ENCODE results near the gene DCHS2. TPM values are rescaled to one million over a fixed set of nuclear protein-coding genes. Genes with fewer than 3 reads are reported as not detected.

DCHS2 gene
- total and polyA plus RNA-seq, 2 of the 8 experiments (the other 6 are each of a cell fraction or from before 2014, with no cell fraction given), result 0.54 to 2.6 TPM

GRCh38 chr4:154478128-154478527 lies 13.5 kb downstream of the DCHS2 start:
- no peak overlapping the region for H2BK5ac ChIP-seq (ENCODE audit: low read depth, low read length)
- no peak overlapping the region for H2BK20ac ChIP-seq (ENCODE audit: low read length)
- no peak overlapping the region for H3K4me3 ChIP-seq (ENCODE audit: extremely low read depth in 1 of 4, insufficient read depth in 2 of 4, low read depth in 3 of 4, low read length in 4 of 4)
- H3K79me2 ChIP-seq (ENCODE audit: control insufficient read depth in 1 of 2, insufficient read depth in 2 of 2, low read length in 2 of 2), result no peaks in the 10 kb centered on the region
- CTCF ChIA-PET (ENCODE audit: partially characterized antibody), result interaction anchor here (0.8 to 1.5 kb wide), 3 partner anchors 15 to 129 kb away, joined by 3 to 6 read pairs (median 4); no protein-coding TSS in a partner anchor
- FAIRE-seq, result no peak
- no peak overlapping the region for H3K27ac ChIP-seq (ENCODE audit: low read depth, low read length)
- H4K91ac ChIP-seq (replicated peaks; ENCODE audit: insufficient read length, low read length), result no peak overlapping the region
- POLR2A ChIA-PET (ENCODE audit: partially characterized antibody), result no interaction called here
- no peak overlapping the region for H3K56ac ChIP-seq (replicated peaks; ENCODE audit: insufficient read length, low read depth, low read length)
- H2BK12ac ChIP-seq (ENCODE audit: low read depth, low read length), result no peak overlapping the region
- no peaks in the 10 kb centered on the region for H3K4me1 ChIP-seq (replicated peaks in 1 of 4; ENCODE audit: control insufficient read depth in 3 of 4, insufficient read depth in 4 of 4, low read length in 3 of 4)
- WGBS, 2 experiments (ENCODE audit: extremely low coverage in 1 of 2, insufficient coverage in 1 of 2, insufficient read length in 1 of 2, insufficient replicate concordance in 2 of 2, low coverage in 1 of 2, low lambda C conversion rate in 2 of 2, missing lambda C conversion rate in 1 of 2), result 98% methylated on average over 2 of the region's 2 CpGs; no CpG with 5 or more reads in 1 of the 2 experiments
- no peaks in the 10 kb centered on the region for H3K23me2 ChIP-seq (ENCODE audit: low read depth, low read length)
- H3K23ac ChIP-seq (ENCODE audit: insufficient read length), result no peak overlapping the region
- no peak overlapping the region for H3K18ac ChIP-seq (ENCODE audit: extremely low read depth, low read length)
- no peak overlapping the region for H3K14ac ChIP-seq (ENCODE audit: insufficient read length)
- H2AFZ ChIP-seq (ENCODE audit: low read length), result no peak overlapping the region
- no peaks in the 10 kb centered on the region for H3K9me3 ChIP-seq (ENCODE audit: insufficient read depth in 2 of 2, low read depth in 1 of 2, low read length in 1 of 2)
- H3K4me2 ChIP-seq (ENCODE audit: insufficient read depth in 1 of 2, low read depth in 2 of 2, low read length in 2 of 2), result no peak overlapping the region
- DNase-seq (ENCODE audit: low read depth in 1 of 2, low spot score in 2 of 2), result no peak
- no peak overlapping the region for H2BK120ac ChIP-seq (replicated peaks; ENCODE audit: low read depth, low read length)
- H3K36me3 ChIP-seq (ENCODE audit: control insufficient read depth in 2 of 4, insufficient read depth in 4 of 4, low read length in 3 of 4), result no peaks in the 10 kb centered on the region
- H4K5ac ChIP-seq (ENCODE audit: insufficient read length, low read depth, low read length), result no peak overlapping the region
- H3K9ac ChIP-seq (replicated peaks in 1 of 4; ENCODE audit: extremely low read depth in 1 of 4, low read depth in 3 of 4, low read length in 3 of 4), result no peak overlapping the region
- no peaks in the 10 kb centered on the region for H3K79me1 ChIP-seq (ENCODE audit: low read depth, low read length)
- no peak overlapping the region for H2AK5ac ChIP-seq (ENCODE audit: low read depth, low read length)
- no peak overlapping the region for H4K8ac ChIP-seq (ENCODE audit: extremely low read depth, insufficient read depth, low read length)
- no peaks in the 10 kb centered on the region for H4K20me1 ChIP-seq (replicated peaks in 1 of 2; ENCODE audit: control insufficient read depth in 1 of 2, insufficient read depth in 2 of 2, low read length in 2 of 2)
- H3K27me3 ChIP-seq (replicated peaks in 1 of 4; ENCODE audit: control insufficient read depth in 3 of 4, extremely low read depth in 1 of 4, insufficient read depth in 3 of 4, low read length in 3 of 4), result no peaks in the 10 kb centered on the region
- H3K4ac ChIP-seq (replicated peaks; ENCODE audit: insufficient read length, low read depth, low read length), result no peak overlapping the region
- H2BK15ac ChIP-seq (ENCODE audit: low read length), result no peak overlapping the region

All from H1 (cell line).